HepG2 (cell line): Measurements from ENCODE around the gene GABRA4. TPM values are rescaled to one million over a fixed set of nuclear protein-coding genes. Genes with fewer than 3 reads are reported as not detected.

ENCODE experiments used
- BORCS8-MEF2B ChIP-seq: sonication (generic); formaldehyde crosslinking; IDR thresholded peaks from 2 replicates; pipeline ENCODE4 v1.8.0; 2022; ENCODE audit warnings: mild to moderate bottlenecking, missing genetic modification reagents
- SMYD3 ChIP-seq: sonication (generic); formaldehyde crosslinking; IDR thresholded peaks from 2 replicates; pipeline ENCODE4 v1.8.1; 2023; ENCODE audit warnings: mild to moderate bottlenecking, missing genetic modification reagents
- ZBTB10 ChIP-seq: sonication (generic); formaldehyde crosslinking; IDR thresholded peaks from 2 replicates; pipeline ENCODE4 v1.4.0; 2020; ENCODE audit warnings: missing genetic modification reagents, borderline replicate concordance
- ZBTB39 ChIP-seq: sonication (generic); formaldehyde crosslinking; IDR thresholded peaks from 2 replicates; pipeline ENCODE4 v1.5.0; 2020; ENCODE audit warnings: missing genetic modification reagents
- ZFX ChIP-seq: sonication (generic); formaldehyde crosslinking; IDR thresholded peaks from 2 replicates; pipeline ENCODE4 v1.4.0; 2020; ENCODE audit warnings: mild to moderate bottlenecking, low read depth, missing genetic modification reagents, moderate library complexity
- polyA plus RNA-seq, 8 experiments: library from polyadenylated mRNA; depleted of rRNA in 3 of 8; stranded (reverse) in 7 of 8; unstranded in 1 of 8; fragments of >200 nt; fragmentation: Illumina TruSeq in 4 of 8; extraction: Trizol in 4 of 8; gene quantifications; 2 replicates each; pipeline versions ENCODE4 v1.2.1 to v1.2.3, GENCODE V29; 2011 to 2016; ENCODE audit warnings: low read depth in 4 of 8, missing spikeins in 1 of 8, mixed read lengths in 1 of 8; ENCODE audit not compliant: insufficient read depth in 1 of 8
- total RNA-seq, 5 experiments: library from RNA; depleted of rRNA; stranded (reverse); fragments of >200 nt; fragmentation: Illumina TruSeq; extraction: Trizol; gene quantifications; 2 replicates each; pipeline ENCODE4 v1.2.3, GENCODE V29; 2016; ENCODE audit warnings: low read depth in 1 of 5
- TF ChIP-seq, protein P1 (sequence below): sonication (generic); formaldehyde crosslinking; IDR thresholded peaks from 2 replicates; pipeline ENCODE4 v1.5.0; 2020; ENCODE audit warnings: mild to moderate bottlenecking, missing genetic modification reagents, borderline replicate concordance
- TF ChIP-seq, protein P2 (sequence below): IDR thresholded peaks from 2 replicates; pipeline ENCODE4 v1.6.1; 2016; ENCODE audit warnings: missing genetic modification reagents, missing compliant biosample characterization
- TF ChIP-seq, protein P3 (sequence below): sonication (generic); formaldehyde crosslinking; IDR thresholded peaks from 2 replicates; pipeline ENCODE4 v1.9.0; 2021; ENCODE audit warnings: missing genetic modification reagents, borderline replicate concordance
- TF ChIP-seq, protein P4 (sequence below): sonication (generic); formaldehyde crosslinking; IDR thresholded peaks from 2 replicates; pipeline ENCODE4 v1.4.0; 2020; ENCODE audit warnings: mild to moderate bottlenecking, missing genetic modification reagents, borderline replicate concordance

Gene GABRA4
- total and polyA plus RNA-seq, 2 of the 13 experiments (the other 11 are each of a cell fraction or from before 2014, with no cell fraction given): not detected

- TF ChIP-seq ZBTB10 (CRISPR knock-in tag): no peak
- no peak for TF ChIP-seq BORCS8-MEF2B
- TF ChIP-seq, protein P1, sequence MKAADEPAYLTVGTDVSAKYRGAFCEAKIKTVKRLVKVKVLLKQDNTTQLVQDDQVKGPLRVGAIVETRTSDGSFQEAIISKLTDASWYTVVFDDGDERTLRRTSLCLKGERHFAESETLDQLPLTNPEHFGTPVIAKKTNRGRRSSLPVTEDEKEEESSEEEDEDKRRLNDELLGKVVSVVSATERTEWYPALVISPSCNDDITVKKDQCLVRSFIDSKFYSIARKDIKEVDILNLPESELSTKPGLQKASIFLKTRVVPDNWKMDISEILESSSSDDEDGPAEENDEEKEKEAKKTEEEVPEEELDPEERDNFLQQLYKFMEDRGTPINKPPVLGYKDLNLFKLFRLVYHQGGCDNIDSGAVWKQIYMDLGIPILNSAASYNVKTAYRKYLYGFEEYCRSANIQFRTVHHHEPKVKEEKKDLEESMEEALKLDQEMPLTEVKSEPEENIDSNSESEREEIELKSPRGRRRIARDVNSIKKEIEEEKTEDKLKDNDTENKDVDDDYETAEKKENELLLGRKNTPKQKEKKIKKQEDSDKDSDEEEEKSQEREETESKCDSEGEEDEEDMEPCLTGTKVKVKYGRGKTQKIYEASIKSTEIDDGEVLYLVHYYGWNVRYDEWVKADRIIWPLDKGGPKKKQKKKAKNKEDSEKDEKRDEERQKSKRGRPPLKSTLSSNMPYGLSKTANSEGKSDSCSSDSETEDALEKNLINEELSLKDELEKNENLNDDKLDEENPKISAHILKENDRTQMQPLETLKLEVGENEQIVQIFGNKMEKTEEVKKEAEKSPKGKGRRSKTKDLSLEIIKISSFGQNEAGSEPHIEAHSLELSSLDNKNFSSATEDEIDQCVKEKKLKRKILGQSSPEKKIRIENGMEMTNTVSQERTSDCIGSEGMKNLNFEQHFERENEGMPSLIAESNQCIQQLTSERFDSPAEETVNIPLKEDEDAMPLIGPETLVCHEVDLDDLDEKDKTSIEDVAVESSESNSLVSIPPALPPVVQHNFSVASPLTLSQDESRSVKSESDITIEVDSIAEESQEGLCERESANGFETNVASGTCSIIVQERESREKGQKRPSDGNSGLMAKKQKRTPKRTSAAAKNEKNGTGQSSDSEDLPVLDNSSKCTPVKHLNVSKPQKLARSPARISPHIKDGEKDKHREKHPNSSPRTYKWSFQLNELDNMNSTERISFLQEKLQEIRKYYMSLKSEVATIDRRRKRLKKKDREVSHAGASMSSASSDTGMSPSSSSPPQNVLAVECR (CRISPR knock-in tag): no peak
- TF ChIP-seq, protein P2, sequence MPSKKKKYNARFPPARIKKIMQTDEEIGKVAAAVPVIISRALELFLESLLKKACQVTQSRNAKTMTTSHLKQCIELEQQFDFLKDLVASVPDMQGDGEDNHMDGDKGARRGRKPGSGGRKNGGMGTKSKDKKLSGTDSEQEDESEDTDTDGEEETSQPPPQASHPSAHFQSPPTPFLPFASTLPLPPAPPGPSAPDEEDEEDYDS (CRISPR knock-in tag): no peak
- TF ChIP-seq ZFX (CRISPR knock-in tag): no peak
- no peak for TF ChIP-seq SMYD3 (CRISPR knock-in tag)
- TF ChIP-seq, protein P3, sequence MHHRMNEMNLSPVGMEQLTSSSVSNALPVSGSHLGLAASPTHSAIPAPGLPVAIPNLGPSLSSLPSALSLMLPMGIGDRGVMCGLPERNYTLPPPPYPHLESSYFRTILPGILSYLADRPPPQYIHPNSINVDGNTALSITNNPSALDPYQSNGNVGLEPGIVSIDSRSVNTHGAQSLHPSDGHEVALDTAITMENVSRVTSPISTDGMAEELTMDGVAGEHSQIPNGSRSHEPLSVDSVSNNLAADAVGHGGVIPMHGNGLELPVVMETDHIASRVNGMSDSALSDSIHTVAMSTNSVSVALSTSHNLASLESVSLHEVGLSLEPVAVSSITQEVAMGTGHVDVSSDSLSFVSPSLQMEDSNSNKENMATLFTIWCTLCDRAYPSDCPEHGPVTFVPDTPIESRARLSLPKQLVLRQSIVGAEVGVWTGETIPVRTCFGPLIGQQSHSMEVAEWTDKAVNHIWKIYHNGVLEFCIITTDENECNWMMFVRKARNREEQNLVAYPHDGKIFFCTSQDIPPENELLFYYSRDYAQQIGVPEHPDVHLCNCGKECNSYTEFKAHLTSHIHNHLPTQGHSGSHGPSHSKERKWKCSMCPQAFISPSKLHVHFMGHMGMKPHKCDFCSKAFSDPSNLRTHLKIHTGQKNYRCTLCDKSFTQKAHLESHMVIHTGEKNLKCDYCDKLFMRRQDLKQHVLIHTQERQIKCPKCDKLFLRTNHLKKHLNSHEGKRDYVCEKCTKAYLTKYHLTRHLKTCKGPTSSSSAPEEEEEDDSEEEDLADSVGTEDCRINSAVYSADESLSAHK (CRISPR knock-in tag): no peak
- TF ChIP-seq, protein P4, sequence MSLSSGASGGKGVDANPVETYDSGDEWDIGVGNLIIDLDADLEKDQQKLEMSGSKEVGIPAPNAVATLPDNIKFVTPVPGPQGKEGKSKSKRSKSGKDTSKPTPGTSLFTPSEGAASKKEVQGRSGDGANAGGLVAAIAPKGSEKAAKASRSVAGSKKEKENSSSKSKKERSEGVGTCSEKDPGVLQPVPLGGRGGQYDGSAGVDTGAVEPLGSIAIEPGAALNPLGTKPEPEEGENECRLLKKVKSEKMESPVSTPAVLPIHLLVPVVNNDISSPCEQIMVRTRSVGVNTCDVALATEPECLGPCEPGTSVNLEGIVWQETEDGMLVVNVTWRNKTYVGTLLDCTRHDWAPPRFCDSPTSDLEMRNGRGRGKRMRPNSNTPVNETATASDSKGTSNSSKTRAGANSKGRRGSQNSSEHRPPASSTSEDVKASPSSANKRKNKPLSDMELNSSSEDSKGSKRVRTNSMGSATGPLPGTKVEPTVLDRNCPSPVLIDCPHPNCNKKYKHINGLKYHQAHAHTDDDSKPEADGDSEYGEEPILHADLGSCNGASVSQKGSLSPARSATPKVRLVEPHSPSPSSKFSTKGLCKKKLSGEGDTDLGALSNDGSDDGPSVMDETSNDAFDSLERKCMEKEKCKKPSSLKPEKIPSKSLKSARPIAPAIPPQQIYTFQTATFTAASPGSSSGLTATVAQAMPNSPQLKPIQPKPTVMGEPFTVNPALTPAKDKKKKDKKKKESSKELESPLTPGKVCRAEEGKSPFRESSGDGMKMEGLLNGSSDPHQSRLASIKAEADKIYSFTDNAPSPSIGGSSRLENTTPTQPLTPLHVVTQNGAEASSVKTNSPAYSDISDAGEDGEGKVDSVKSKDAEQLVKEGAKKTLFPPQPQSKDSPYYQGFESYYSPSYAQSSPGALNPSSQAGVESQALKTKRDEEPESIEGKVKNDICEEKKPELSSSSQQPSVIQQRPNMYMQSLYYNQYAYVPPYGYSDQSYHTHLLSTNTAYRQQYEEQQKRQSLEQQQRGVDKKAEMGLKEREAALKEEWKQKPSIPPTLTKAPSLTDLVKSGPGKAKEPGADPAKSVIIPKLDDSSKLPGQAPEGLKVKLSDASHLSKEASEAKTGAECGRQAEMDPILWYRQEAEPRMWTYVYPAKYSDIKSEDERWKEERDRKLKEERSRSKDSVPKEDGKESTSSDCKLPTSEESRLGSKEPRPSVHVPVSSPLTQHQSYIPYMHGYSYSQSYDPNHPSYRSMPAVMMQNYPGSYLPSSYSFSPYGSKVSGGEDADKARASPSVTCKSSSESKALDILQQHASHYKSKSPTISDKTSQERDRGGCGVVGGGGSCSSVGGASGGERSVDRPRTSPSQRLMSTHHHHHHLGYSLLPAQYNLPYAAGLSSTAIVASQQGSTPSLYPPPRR: no peak
- no peak for TF ChIP-seq ZBTB39
Measured at GRCh38 chr4:47017494-47017893, 24.1 kb upstream of the GABRA4 start (continued).
